K562 (cell line): ENCODE measurements around the gene OSGEP. TPM values are rescaled to one million over a fixed set of nuclear protein-coding genes. Genes with fewer than 3 reads are reported as not detected.

Experiments used
- ASH1L ChIP-seq: fragments of 450-650 bp; IDR thresholded peaks from 2 replicates; pipeline ENCODE4 v1.6.1; 2018; ENCODE audit warnings: borderline replicate concordance, mild to moderate bottlenecking, low read depth; ENCODE audit not compliant: partially characterized antibody
- CHD7 ChIP-seq: fragments of 200-600 bp; sonication (generic); IDR thresholded peaks from one replicate; pipeline ENCODE4 v1.6.1; 2012; ENCODE audit warnings: mild to moderate bottlenecking, low read depth, low read length, inconsistent platforms
- DPF2 ChIP-seq: fragments of 450-650 bp; IDR thresholded peaks from 2 replicates; pipeline ENCODE4 v1.6.1; 2016
- MTF1 ChIP-seq: fragments of 250-450 bp; sonication (Bioruptor Pico); IDR thresholded peaks from 2 replicates; pipeline ENCODE4 v1.9.0; 2021; ENCODE audit warnings: moderate library complexity, mild to moderate bottlenecking, inconsistent platforms, borderline replicate concordance
- SRSF9 ChIP-seq: fragments of 200-400 bp; formaldehyde crosslinking; IDR thresholded peaks from 2 replicates; pipeline ENCODE4 v1.6.1; 2017; ENCODE audit warnings: low read depth, low read length, borderline replicate concordance
- ZEB2 ChIP-seq: fragments of 450-650 bp; IDR thresholded peaks from 2 replicates; pipeline ENCODE4 v1.6.1; 2016
- ZNF318 ChIP-seq, 2 experiments: fragments of 450-650 bp; IDR thresholded peaks; 2 replicates each; pipeline ENCODE4 v1.6.1; 2016; ENCODE audit warnings: mild to moderate bottlenecking in 2 of 2, borderline replicate concordance in 1 of 2, low read depth in 1 of 2, moderate library complexity in 1 of 2
- ZNF668 ChIP-seq: fragments of 250-450 bp; sonication (Bioruptor Pico); IDR thresholded peaks from 2 replicates; pipeline ENCODE4 v1.8.0; 2022; ENCODE audit warnings: mild to moderate bottlenecking, inconsistent platforms
- polyA plus RNA-seq, 8 experiments: library from polyadenylated mRNA; depleted of rRNA in 4 of 8; stranded (reverse) in 5 of 8; unstranded in 3 of 8; fragments of >200 nt; fragmentation: Nextera tagmentation in 2 of 8; fragmentation: Illumina TruSeq in 1 of 8; extraction: Ambion mirVana in 2 of 8; extraction: Trizol in 1 of 8; gene quantifications; 2 replicates each; pipeline versions ENCODE4 v1.2.1 to v1.2.3, GENCODE V29; 2011 to 2014; ENCODE audit warnings: inconsistent platforms in 1 of 8, missing spikeins in 1 of 8
- total RNA-seq, 7 experiments: library from RNA; depleted of rRNA in 6 of 7; stranded (reverse); fragments of >200 nt in 6 of 7; fragmentation: Illumina TruSeq in 2 of 7; extraction: Trizol in 2 of 7; gene quantifications; 2 replicates each; pipeline versions ENCODE4 v1.2.1 to v1.2.3, GENCODE V29; 2011 to 2021; ENCODE audit warnings: low replicate concordance in 1 of 7

The OSGEP gene
- total and polyA plus RNA-seq, 9 of the 15 experiments (the other 6 are each of a cell fraction or from before 2014, with no cell fraction given), result 32.1 to 59.2 (median 44.1) TPM

DNA sequence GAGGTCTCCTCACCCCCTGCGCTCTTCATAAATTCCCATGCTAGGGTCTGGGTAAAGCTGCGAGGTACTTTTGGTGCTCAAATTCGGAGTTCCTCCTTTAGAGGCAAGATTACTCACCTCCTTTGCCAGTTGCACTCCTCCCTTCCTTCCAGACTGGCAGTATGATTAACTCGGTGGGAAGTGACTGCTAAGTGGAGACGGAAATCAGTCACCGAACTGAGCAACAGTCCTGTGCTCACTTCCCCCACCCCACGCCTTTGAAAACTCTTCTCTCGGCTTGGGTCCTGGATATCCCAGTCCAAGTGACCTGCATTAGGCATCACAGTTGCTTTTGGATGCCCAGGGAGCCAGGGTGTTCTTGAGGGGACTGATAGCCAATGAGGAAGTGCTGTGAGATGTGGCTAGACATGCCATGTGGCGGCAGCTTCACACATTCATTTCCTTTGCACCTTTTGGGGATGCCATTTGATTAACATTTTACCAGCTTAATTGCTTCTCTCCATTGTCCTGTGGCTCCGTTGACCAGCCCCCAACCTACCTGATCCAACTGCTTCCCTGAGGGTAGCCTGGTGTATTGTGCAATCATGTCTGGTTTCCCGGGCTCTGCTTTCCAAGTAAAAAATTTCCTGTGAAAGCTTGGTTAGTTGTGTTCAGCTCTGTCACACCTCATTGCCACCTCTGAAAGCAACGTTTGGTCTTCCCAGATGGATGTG, 15.4 kb upstream of the OSGEP start (continued):
- TF ChIP-seq MTF1 (CRISPR knock-in tag) (no peak), ZEB2 (no peak), ZNF318 (IDR thresholded peaks at IDR 0.05; ENCODE audit: borderline replicate concordance in 1 of 2, low read depth in 1 of 2) (no peak), CHD7 (no peak), ZNF668 (CRISPR knock-in tag) (no peak), ASH1L (no peak), SRSF9 (no peak), DPF2 (no peak)
